ENCODE measurements around the gene NAV3.

Gene NAV3

DNA sequence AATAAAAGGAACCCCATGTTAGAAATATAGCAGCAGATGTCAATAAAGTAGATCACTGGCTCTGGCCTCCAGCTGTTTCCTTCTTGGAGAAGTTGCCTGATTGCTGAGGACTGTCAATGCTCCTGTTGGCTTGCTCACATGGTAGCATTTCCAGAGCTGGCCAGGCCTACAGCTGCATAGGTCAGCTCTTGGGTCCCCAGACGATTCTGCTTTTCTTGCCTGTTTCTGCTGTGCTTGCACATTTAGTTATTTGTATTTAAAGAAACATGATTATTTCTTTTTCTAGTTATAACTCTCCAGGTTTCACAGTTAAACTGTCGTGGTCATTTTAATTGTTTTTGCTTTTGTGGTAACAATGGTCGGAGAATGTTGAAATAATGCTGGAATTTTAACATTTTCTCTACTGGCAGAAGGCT lies 7.2 kb downstream of the NAV3 start:
- in situ Hi-C loops (cut with HindIII; ENCODE audit: low sequenced_read_pairs): no loop called here

DNA sequence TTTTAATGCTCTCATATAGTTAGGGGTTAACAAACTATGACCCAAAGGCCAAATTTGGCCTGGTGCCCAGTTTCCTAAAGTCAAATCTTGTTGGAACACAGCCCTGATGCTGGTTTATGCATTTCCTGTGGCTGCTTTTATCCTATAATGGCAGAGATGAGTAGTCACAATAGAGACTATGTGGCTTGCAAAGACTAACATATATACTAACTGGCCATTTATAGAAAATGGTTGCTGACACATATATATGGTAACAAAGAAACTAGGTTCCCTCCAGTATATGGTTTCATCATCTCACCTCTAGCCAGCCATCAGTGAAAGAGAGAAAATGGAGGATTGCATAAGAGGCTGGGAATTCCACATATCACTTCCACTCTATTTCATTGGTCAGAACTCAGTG lies 10.8 kb downstream of the NAV3 start:
- in situ Hi-C loops (cut with HindIII; ENCODE audit: low sequenced_read_pairs): no loop called here

DNA sequence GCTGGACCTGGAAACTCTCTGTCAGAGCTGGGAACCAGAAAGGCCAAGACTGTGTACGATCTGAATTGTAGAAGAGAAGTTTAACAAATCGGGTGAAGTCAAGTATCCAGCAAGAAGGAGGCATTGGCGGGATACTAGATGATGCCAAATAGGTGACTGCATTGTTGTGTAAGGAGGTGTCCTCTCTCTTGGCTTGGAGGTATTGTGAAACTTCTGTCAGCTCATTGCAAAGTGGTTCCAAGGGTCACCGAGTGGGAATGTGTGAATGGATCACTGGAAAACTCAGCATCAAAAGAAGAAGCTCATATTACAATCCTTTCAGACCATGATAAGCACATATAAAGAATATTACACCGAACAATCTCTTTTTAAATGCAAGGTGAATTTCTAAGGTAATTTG lies 11.7 kb downstream of the NAV3 start:
- in situ Hi-C loops (cut with HindIII; ENCODE audit: low sequenced_read_pairs): no loop called here

DNA sequence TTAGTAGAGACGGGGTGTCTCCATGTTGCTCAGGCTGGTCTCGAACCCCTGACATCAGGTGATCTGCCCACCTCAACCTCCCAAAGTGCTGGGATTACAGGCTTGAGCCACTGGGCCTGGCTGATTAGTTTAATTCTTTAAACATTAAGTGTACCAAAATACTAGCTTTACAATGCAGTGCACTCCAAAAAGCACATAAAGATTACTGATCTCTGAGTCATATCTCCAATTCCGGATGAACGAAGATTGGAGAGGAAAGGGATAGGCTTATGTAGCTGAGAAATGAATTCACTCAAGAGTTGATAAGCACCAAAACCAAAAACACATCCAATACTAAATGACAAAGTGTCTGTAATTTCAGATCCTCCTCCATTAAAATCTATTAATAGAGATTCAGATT lies 15.1 kb downstream of the NAV3 start:
- in situ Hi-C loops (cut with HindIII; ENCODE audit: low sequenced_read_pairs): no loop called here

DNA sequence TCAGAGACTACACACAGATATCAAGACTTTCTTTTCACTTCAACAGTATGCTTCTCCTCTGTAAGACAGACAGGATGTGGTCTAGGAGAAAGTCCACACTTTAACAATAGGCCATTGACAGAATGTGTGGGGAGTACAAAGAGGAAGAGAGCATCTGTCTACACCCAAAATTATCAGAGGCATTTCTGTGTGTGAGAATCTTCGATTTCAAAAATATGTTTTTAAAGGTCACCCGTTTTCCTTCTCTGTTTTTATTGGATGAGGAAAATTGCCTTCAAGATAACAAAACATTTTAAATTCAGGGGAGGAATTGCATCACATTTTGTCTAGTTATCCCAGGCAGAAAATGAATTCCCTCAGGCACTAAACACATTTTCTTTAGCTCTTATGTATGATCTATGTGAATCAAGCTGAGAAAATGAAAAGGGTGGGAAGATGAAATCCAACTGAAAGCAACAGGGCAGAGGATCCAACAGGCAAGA lies 16.4 kb downstream of the NAV3 start:
- in situ Hi-C loops (cut with HindIII; ENCODE audit: low sequenced_read_pairs): no loop called here

DNA sequence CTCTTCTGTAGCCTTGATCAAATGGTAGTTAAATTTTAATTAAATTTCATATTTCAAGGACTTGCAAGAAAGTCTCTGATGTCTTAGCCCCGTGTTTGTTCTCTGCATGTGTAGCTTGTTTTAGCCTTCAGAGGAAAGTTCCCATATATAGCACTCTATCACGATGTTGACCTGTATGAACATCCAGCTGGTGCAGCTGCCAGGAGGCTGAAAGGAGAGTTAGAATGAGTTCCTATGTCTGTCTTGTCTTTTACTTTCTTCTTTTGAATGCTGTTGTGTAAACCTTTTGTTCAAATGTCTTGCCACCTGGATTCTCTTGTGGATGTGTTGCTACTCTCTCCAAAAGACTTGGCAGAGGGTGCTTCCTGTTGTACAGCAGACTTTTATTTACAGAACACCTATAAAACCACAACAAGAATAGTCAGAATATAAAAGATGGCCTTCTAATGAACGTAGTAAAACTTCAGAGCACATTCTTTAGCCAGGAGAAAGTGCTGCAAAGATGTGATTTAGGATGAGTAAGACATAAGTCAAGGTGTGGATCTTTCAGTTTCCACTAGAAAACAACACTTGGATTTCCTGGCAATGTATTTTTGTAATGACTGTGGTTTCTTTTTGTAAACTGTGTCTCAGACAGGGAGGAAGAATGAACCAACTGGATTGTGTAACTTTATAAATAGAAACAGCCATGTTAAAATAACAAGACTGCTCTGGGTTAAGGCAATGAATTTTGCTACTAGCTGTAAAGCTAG lies 17.2 kb downstream of the NAV3 start:
- in situ Hi-C loops (cut with HindIII; ENCODE audit: low sequenced_read_pairs): no loop called here

DNA sequence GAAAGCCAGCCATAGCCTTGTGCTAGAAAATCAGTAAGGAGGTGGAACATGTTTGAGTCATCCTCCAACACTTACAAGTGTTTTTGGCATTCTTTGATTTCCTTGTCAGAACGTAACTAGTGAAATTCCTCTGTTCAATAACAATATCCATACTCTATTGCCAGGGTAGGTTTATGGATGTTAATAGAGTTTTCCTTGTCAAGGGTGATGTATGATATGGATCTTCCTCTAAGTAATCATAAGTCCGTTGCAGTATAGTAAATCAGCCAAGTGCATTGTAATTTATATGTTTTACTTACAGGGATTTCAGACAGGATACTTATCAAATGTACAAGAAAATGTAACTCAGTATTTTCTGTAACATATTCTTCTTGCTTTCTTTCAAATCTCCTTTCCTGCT lies 19.4 kb downstream of the NAV3 start:
- in situ Hi-C loops (cut with HindIII; ENCODE audit: low sequenced_read_pairs): no loop called here

DNA sequence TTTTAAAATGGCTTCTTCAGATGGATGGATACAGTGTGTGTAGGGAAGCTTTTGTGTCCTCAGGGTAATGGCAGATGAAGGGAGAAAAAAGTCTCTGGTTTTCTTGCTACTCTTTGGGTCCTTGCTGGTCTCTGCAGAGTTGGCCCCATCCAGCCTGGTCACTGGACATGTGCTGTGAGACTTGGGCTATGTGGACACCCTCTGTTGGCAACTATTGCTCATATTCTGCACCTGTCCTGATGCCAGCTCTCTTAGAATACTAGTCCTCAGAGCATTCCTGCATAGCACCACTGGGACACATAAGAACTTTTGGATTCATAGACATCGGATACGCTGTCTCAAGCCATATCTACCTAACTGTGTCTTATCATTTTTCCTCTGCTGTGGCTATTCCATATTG lies 20.0 kb downstream of the NAV3 start:
- in situ Hi-C loops (cut with HindIII; ENCODE audit: low sequenced_read_pairs): no loop called here

DNA sequence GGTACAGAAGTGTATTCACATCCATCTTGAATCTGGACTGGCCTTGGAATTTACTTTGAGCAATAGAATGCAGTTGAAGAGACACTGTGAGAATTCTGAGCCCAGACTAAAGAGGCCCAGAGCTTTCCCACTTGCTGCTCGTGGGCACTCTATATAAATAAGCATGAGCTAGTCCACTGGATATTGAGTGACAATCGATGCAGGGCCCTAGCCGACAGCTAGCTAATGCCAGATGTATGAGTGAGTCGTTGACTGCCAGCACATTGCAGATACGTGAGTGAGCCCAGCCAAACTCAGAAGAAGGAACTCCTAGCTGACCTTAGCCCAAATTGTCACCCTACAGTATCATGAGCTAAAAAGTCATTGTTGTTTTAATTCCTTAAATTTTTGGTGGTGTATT lies 24.9 kb downstream of the NAV3 start:
- in situ Hi-C loops (cut with HindIII; ENCODE audit: low sequenced_read_pairs): loop anchor here (5.0 kb wide), 1 partner anchor 37 kb away; no protein-coding TSS in a partner anchor

DNA sequence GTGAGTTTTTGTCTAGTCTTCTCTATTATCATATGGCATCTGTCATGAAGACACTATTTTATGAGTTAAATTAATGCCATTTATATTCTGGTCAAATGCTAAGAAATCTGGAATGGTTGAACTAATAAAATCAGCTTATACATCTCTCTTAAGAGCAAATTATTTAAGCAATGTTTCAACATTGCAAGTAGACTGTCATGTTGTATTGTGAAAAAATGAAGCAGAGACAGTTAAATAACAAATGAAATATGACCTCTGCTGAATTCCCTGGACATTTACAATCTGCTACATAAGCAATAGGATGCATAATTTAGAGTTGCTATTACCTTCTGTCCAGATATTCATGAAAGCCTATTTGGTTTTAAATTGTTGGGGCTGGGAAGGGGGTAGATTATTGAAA lies 30.6 kb downstream of the NAV3 start:
- in situ Hi-C loops (cut with HindIII; ENCODE audit: low sequenced_read_pairs): no loop called here

DNA sequence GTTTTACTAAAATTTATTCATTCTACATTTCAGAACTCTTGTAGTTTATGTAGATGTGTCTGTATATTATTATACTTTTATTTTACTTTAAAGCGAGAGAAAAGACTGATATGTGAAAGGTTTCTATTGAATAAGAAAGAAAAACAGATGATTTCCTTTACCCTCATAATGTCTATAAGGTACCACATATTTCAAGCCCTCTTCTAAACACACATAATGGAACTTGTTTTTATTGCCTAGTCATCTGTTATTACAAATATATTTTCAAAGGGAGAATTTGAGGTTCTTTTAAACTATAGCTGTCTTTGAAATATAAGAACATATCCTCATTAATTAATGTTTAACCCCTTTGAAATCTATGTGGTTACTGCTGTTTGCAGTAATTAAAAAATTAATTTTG lies 34.5 kb downstream of the NAV3 start:
- in situ Hi-C loops (cut with HindIII; ENCODE audit: low sequenced_read_pairs): no loop called here

DNA sequence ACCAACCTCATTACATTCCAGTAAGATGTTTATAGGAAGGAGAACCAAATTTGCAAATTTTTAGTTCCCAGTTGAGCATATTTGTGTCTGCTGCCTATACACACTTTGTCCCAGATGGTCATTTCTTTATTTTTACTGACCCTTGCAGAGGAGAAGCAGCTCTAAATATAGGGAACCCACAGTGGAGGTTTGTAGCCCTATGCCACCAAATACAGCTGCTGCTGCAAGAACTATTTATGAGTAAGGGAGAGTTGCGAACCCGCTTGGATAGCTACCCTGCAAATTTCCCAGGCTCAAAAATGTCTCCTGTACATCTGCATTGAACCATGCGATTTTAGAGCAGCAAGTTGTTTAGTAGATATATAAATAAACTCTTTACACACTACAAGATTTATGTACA lies 48.2 kb downstream of the NAV3 start:
- in situ Hi-C loops (cut with HindIII; ENCODE audit: low sequenced_read_pairs): no loop called here

DNA sequence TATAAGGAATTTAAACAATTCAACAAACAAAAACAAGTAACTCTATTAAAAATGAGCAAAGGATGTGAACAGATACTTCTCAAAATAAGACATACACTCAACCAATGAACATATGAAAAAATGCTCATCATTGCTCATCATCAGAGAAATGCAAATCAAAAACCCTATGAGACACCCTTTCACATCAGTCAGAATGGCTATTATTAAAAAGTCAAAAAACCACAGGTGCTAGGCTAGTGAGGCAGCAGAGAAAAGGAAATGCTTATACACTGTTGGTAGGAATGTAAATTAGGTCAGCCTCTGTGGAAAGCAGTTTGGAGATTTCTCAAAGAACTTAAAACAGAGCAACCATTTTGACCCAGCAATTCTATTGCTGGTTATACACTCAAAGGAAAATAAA lies 52.0 kb downstream of the NAV3 start:
- in situ Hi-C loops (cut with HindIII; ENCODE audit: low sequenced_read_pairs): no loop called here

DNA sequence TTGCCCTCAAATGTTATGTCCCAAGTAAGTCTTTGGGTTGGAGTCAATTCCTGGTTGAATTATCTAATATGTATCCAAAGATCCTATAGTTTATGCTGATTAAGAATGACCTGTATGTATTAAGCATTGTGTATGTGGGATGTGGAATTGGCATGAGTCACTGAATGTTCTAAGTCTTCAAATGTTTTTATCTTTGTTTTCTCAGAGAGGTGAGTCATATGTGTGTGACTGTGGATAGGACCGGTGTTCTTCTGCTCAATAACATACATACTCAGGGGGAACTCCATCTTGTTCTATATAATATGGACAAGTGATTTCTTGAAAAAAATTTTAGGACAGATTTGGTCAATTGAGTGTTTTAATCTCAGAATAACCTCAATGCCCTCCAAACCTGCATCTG lies 57.9 kb downstream of the NAV3 start:
- in situ Hi-C loops (cut with HindIII; ENCODE audit: low sequenced_read_pairs): no loop called here

DNA sequence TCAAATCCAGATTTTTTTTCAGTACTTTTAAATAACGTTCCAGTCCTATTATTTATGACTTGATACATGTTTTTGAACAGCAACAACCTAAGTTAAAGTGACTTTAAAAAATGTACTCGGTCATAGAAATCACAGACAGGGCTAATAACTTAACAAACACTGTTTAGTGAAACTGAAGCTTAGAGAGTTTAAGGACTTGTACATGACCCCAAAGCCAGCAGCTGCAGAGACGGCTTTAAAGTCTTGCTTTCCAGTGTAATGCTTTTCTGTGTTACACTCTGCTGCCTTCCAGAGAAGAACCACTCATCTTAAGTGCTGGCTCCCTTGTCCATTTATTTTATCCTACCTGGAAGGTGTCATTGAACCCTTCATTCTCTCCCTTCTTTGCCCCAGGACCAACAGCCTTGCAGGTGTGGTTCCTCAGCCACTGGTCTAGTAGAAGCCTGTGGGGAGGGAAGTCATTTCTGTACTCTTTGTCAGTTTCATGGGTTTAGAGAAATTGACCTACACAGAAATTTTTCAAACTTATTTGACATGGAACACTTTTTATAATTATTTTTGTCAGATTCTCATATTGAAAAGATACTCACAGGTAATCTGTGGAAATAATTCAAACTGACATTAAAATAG lies 60.9 kb downstream of the NAV3 start:
- in situ Hi-C loops (cut with HindIII; ENCODE audit: low sequenced_read_pairs): loop anchor here (5.0 kb wide), 1 partner anchor 34 kb away; no protein-coding TSS in a partner anchor

DNA sequence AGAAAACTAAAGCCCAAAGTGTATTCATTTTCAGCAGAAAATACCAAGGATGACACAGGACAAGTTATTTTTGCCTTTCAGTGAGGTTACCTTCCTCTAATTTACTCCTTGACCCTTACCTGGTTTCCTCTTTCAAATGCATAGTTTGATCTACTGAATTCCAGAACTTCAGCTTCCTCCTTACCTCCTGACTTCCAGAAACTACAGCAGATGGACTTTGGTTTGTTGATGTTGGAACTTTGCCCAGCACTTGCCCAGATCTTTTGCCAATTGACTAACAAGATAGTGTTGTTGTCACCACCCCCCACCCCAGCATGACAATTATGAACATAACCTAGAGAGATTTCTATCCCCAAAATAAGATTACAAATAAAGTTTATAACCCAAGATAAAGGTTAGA lies 63.2 kb downstream of the NAV3 start:
- in situ Hi-C loops (cut with HindIII; ENCODE audit: low sequenced_read_pairs): loop anchor here (5.0 kb wide), 1 partner anchor 37 kb away; no protein-coding TSS in a partner anchor

DNA sequence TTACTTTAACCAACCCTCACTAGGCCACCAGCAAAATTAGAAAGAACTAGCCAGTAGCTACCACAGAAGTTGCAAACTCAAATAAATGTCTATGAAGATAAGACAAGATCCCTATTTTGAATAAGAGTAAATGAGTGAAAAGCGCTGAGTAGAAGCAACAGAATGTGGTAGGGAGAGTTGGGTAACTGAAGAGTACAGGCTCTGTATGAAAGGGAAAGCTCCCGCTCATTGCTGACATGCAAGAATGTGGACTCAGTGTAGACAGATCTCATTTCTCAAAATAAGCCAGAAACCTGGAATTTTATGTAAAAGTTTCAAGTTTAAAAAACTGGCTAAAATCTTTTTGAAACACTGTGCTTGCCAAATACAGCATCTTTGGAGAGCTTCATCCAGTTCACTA lies 63.9 kb downstream of the NAV3 start:
- in situ Hi-C loops (cut with HindIII; ENCODE audit: low sequenced_read_pairs): loop anchor here (5.0 kb wide), 1 partner anchor 37 kb away; no protein-coding TSS in a partner anchor

DNA sequence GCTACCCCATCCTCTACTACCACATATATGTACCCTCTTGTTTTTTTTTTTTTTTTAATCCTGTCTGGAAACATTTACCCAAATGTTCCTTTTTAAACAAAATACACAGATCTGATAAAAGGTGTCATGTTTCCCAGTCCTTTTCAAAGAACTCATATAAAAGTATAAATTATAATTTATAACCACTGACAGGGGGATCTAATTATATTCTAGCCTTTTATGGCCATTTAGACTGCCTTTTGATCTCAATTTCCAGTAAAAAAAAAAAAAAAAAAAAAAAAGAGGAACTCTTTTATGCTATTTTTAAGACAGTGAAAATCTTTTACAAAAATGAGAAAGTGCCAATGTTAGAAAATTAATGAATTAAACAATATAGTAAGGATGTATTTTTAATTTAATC lies 65.0 kb downstream of the NAV3 start:
- in situ Hi-C loops (cut with HindIII; ENCODE audit: low sequenced_read_pairs): no loop called here

DNA sequence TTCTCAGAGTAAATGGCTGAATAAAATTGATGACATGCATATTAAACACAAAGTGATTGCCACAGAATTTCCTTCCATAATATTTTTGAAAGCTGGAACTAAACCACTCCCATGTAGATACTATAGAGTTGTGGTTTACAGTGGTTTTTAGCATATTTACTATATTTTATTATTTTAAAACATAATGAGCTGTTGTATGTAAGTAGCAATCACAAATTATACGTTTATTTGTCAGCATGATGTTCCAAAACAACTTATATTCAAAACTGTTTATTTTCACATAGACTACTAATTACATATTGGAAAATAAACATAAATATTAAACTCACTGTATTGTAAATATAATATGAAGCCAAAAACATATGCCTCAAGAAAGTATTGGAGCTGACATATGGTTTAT lies 77.2 kb downstream of the NAV3 start:
- in situ Hi-C loops (cut with HindIII; ENCODE audit: low sequenced_read_pairs): no loop called here

DNA sequence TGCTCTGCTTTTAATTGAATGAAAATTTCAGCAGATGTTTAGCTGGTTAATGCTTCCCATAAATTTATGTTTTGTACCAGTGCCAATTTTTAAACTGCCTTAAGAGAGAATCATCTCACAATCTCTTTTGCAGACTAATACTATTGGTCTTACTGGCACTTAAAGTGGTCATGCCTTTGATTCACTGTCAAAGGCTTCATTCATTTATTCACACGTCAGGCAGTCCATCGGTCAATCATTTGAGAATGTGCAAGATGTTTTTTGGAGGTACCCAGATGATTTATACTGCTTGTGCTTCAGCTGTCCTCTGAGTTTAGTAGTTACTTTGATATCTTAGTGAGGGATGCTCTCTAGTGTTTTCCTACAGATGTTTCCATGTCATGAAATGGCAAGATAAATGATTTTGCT lies 83.4 kb downstream of the NAV3 start:
- in situ Hi-C loops (cut with HindIII; ENCODE audit: low sequenced_read_pairs): no loop called here

DNA sequence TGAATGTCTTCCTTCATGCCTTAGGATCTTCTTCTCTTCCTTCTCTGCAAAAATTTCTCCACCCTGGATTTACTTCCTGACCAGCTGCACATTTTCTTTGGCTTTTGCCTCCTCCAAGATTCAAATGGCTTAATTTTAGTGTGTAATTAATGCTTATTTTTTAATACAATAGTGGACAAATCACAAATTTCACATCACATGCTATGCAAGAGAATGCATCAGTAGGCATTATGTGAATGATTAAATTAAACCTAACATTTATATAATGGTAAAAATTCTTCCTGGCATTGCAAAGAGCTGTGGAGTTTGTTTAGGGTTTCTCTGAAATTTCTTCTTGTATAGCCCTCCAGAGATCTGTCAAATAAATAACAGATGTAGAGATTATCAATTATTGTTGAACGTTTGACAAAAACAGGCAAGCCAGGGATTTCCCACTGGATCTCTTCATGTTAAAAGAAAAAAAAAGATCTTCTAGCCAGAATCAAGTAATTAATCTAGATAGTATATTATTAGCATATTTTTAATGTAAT lies 84.4 kb downstream of the NAV3 start:
- in situ Hi-C loops (cut with HindIII; ENCODE audit: low sequenced_read_pairs): no loop called here

DNA sequence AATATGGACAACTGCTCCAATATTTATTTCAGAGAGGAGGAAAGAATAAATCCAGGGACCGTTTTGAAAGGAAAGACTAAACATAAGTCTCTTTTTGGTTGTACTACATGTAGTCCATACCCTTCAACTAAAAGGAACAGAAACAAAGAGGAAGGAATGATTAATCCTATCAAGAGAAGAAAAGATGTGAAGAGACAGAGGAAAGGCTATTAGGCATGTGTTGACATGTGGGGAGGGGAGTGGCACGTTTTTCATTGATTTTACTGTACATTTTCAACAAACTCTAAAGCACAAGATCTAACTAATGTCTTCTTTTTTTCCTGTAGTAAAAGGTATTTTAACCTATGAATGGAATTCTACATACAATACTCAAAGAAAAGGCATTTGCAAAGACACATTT lies 85.6 kb downstream of the NAV3 start:
- in situ Hi-C loops (cut with HindIII; ENCODE audit: low sequenced_read_pairs): no loop called here
